NCI-H524 treated with DMSO at 0.1 percent for 48 hours (cell line): ENCODE results near the gene TTC14.

Experiments used
- DNase-seq: peaks from one replicate; lab custom pipeline; 2025; lab: John Stamatoyannopoulos, UW

Gene TTC14

GRCh38 chr3:180633722-180634121 lies 31.8 kb downstream of the TTC14 start:
- DNase-seq: no peak

GRCh38 chr3:180640987-180641386 lies 39.0 kb downstream of the TTC14 start:
- DNase-seq: no peak

DNA sequence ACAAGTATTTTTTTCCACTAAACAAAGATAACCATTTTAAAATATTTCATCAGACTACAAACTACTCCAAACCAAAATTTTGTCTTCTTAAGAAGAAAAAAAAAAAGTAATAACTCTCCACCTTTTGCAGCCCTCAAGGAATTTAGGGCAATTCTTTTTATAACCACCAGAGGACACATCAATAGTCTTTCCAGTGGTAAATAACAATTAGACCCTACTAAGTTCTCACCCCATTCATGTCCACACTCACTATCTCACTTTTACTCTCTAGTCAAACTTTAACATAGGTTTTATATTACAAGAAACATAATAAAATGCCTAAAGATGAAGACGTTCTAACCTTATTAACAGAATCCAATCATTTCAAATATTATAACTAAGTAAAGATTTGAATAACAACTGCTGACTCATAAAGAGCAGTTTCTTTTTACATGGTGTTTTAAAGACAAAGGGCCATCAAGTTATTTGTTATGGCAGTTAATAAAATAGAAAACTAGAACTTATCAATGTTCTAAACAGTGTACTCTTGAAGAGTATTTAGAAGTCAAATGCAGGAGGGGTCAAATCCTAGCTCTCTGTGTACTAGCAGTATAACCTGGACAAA lies 44.3 kb downstream of the TTC14 start:
- no peak for DNase-seq

DNA sequence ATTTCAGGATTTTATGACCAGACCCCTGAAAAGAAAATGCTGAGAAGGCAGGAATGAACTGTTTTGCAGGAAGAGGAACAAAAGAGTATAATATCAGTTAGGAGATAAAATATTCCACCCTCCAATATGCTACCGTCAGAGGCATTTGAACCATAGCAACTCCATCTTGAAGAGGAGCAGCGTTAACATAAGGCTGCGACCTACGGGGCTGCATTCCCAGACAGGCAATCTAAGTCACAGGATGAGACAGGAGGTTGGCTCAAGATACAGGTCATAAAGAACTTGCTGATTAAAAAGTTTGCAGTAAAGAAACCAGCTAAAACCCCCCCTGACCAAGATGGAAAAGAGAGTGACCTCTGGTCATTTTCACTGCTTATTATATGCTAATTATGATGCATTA lies 54.4 kb downstream of the TTC14 start:
- no peak for DNase-seq

GRCh38 chr3:180657094-180657493 lies 55.1 kb downstream of the TTC14 start:
- DNase-seq: no peak
